GM12891 (cell line): Measurements from ENCODE around the gene ADGRB3.

ENCODE experiments used
- POLR2A ChIP-seq: IDR thresholded peaks from 2 replicates; pipeline ENCODE4 v1.6.1; 2011; ENCODE audit warnings: low read depth, low read length, control low read depth
- POLR2AphosphoS5 ChIP-seq: IDR thresholded peaks from 2 replicates; pipeline ENCODE4 v1.6.1; 2011; ENCODE audit warnings: low read depth, low read length, control low read depth
- SPI1 ChIP-seq: IDR thresholded peaks from 2 replicates; pipeline ENCODE4 v1.6.1; 2011; ENCODE audit warnings: low read depth, low read length, control low read depth
- TAF1 ChIP-seq: IDR thresholded peaks from 2 replicates; pipeline ENCODE4 v1.6.1; 2011; ENCODE audit warnings: low read depth, low read length, control low read depth

- TF ChIP-seq SPI1, result no peak
- no peak for TF ChIP-seq POLR2AphosphoS5
- no peak for TF ChIP-seq POLR2A
- TF ChIP-seq TAF1, result no peak
Observed at GRCh38 chr6:68911334-68911733, 276.3 kb downstream of the ADGRB3 start.
